ENCODE results near the gene KRTAP10-12. TPM values are rescaled to one million over a fixed set of nuclear protein-coding genes. Genes with fewer than 3 reads are reported as not detected.
A peak's percentile ranks its signal among the peaks of the same experiment; 100 is the strongest.

The KRTAP10-12 gene
- total RNA-seq, 1 experiment from 2014 or later, result not detected

DNA sequence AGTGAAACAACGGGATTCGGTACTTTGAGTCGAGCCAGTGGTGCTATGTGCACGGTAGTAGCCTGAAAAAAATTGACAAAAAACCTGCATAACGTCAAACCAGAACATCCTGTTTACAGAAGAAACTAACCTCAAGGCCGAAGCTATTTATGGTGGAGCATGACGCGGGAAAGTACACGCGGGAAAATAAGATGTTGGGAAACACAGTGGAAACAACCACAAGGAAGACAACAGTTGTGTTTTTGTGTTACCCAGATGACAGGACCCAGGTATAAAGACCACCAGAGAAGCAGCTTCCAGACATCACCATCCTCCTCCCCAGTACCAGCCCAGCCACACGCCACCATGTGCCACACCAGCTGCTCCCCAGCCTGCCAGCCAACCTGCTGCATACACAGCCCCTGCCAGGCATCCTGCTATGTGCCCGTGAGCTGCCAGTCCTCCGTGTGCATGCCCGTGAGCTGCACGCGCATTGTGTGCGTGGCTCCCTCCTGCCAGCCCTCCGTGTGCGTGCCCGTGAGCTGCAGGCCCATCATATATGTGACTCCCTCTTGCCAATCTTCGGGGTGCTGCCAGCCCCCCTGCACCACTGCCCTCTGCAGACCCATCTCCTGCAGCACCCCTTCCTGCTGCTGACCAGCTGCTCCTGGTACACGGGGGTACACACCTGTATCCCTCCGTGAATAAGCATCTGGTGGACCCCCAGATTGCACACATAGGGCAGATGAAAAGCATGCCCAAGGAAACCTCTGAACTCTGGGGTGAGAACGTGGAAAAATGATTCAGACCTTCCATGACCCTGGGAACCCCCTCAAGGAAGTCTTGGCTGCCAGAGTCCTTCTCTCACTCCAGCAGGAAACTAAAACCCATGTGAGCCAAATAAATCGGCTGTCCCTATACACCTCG lies 39.1 kb upstream of the KRTAP10-12 start, which contains the start of gene KRTAP12-3:
TSS of gene KRTAP12-3 (plus strand) at position 298 of the 906 bp plus-strand sequence. CDS start at position 346, 48 bp downstream.
- H3K27me3 Mint-ChIP-seq (ENCODE audit: low read depth), result peaks cover 8% of the 10 kb centered on the region
- TF ChIP-seq NFE2L1 (CRISPR knock-in tag; IDR thresholded peaks at IDR 0.05) (no peak), CBFB (CRISPR knock-in tag; IDR thresholded peaks at IDR 0.05; ENCODE audit: low read depth) (no peak), ETV6 (CRISPR knock-in tag; IDR thresholded peaks at IDR 0.05) (no peak)
- TF ChIP-seq, protein P1, sequence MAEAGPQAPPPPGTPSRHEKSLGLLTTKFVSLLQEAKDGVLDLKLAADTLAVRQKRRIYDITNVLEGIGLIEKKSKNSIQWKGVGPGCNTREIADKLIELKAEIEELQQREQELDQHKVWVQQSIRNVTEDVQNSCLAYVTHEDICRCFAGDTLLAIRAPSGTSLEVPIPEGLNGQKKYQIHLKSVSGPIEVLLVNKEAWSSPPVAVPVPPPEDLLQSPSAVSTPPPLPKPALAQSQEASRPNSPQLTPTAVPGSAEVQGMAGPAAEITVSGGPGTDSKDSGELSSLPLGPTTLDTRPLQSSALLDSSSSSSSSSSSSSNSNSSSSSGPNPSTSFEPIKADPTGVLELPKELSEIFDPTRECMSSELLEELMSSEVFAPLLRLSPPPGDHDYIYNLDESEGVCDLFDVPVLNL (CRISPR knock-in tag; IDR thresholded peaks at IDR 0.05; ENCODE audit: borderline replicate concordance, low read depth), result no peak
- no peak within 1 kb of the TSS for H3K4me3 Mint-ChIP-seq
- peaks cover 23% of the 10 kb centered on the region for H3K36me3 Mint-ChIP-seq
- no peak for DNase-seq (ENCODE audit: low spot score)
- ChIA-PET CTCF (no interaction called here), POLR2A (no interaction called here)
- H3K27ac Mint-ChIP-seq, result peak within 1 kb of the TSS; percentile 69
- H3K4me1 Mint-ChIP-seq, result peaks cover 39% of the 10 kb centered on the region
- no peak for ATAC-seq
- H3K9me3 Mint-ChIP-seq, result peaks cover 22% of the 10 kb centered on the region

DNA sequence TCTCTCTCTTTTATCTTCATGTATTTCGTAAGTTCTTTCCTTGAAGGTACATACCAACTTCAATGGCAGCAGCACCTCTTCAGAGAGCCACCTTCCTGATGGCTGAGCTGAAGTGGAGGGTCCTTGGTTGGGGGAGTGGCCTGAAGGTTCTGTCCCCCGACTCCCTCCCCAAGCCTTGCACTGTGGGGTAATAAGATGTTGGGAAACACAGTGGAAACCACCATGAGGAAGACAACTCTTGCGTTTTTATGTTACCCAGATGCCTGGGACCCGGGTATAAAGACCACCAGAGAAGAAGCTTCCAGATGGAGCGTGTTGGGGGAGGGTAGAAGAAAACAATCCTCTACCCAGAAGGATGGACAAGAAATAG lies 38.4 kb upstream of the KRTAP10-12 start:
- CTCF ChIA-PET, result no interaction called here
- DNase-seq (ENCODE audit: low spot score), result no peak

More for the DNA sequence above, 38.4 kb upstream of the KRTAP10-12 start:
- Mint-ChIP-seq H3K4me3 (no peak overlapping the region), H3K4me1 (peaks cover 39% of the 10 kb centered on the region), H3K27ac (peak overlapping the region; percentile 69), H3K36me3 (peaks cover 20% of the 10 kb centered on the region), H3K27me3 (ENCODE audit: low read depth) (peaks cover 4% of the 10 kb centered on the region; the same call in 1 of the 2 replicates), H3K9me3 (peaks cover 18% of the 10 kb centered on the region)
- no peak for ATAC-seq
- TF ChIP-seq, protein P2, sequence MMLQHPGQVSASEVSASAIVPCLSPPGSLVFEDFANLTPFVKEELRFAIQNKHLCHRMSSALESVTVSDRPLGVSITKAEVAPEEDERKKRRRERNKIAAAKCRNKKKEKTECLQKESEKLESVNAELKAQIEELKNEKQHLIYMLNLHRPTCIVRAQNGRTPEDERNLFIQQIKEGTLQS (CRISPR knock-in tag; conservative IDR thresholded peaks at IDR 0.05), result no peak
- TF ChIP-seq PRRX2 (CRISPR knock-in tag; IDR thresholded peaks at IDR 0.05), result no peak
- TF ChIP-seq, protein P3, sequence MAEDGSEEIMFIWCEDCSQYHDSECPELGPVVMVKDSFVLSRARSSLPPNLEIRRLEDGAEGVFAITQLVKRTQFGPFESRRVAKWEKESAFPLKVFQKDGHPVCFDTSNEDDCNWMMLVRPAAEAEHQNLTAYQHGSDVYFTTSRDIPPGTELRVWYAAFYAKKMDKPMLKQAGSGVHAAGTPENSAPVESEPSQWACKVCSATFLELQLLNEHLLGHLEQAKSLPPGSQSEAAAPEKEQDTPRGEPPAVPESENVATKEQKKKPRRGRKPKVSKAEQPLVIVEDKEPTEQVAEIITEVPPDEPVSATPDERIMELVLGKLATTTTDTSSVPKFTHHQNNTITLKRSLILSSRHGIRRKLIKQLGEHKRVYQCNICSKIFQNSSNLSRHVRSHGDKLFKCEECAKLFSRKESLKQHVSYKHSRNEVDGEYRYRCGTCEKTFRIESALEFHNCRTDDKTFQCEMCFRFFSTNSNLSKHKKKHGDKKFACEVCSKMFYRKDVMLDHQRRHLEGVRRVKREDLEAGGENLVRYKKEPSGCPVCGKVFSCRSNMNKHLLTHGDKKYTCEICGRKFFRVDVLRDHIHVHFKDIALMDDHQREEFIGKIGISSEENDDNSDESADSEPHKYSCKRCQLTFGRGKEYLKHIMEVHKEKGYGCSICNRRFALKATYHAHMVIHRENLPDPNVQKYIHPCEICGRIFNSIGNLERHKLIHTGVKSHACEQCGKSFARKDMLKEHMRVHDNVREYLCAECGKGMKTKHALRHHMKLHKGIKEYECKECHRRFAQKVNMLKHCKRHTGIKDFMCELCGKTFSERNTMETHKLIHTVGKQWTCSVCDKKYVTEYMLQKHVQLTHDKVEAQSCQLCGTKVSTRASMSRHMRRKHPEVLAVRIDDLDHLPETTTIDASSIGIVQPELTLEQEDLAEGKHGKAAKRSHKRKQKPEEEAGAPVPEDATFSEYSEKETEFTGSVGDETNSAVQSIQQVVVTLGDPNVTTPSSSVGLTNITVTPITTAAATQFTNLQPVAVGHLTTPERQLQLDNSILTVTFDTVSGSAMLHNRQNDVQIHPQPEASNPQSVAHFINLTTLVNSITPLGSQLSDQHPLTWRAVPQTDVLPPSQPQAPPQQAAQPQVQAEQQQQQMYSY (CRISPR knock-in tag; IDR thresholded peaks at IDR 0.05), result no peak
- TF ChIP-seq, protein P4, sequence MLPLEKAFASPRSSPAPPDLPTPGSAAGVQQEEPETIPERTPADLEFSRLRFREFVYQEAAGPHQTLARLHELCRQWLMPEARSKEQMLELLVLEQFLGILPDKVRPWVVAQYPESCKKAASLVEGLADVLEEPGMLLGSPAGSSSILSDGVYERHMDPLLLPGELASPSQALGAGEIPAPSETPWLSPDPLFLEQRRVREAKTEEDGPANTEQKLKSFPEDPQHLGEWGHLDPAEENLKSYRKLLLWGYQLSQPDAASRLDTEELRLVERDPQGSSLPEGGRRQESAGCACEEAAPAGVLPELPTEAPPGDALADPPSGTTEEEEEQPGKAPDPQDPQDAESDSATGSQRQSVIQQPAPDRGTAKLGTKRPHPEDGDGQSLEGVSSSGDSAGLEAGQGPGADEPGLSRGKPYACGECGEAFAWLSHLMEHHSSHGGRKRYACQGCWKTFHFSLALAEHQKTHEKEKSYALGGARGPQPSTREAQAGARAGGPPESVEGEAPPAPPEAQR (CRISPR knock-in tag; IDR thresholded peaks at IDR 0.05), result no peak
- TF ChIP-seq ZNF263 (CRISPR knock-in tag; IDR thresholded peaks at IDR 0.05; ENCODE audit: low read depth), result no peak
- no peak for TF ChIP-seq HMGA2 (CRISPR knock-in tag; IDR thresholded peaks at IDR 0.05)
- TF ChIP-seq, protein P5, sequence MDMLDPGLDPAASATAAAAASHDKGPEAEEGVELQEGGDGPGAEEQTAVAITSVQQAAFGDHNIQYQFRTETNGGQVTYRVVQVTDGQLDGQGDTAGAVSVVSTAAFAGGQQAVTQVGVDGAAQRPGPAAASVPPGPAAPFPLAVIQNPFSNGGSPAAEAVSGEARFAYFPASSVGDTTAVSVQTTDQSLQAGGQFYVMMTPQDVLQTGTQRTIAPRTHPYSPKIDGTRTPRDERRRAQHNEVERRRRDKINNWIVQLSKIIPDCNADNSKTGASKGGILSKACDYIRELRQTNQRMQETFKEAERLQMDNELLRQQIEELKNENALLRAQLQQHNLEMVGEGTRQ (CRISPR knock-in tag; IDR thresholded peaks at IDR 0.05), result no peak
- no peak for TF ChIP-seq ESRRA (CRISPR knock-in tag; IDR thresholded peaks at IDR 0.05; ENCODE audit: borderline replicate concordance)
- no peak for TF ChIP-seq ZBTB21 (CRISPR knock-in tag; IDR thresholded peaks at IDR 0.05; ENCODE audit: borderline replicate concordance)
- TF ChIP-seq, protein P1 (CRISPR knock-in tag; IDR thresholded peaks at IDR 0.05; ENCODE audit: borderline replicate concordance, low read depth), result no peak
- TF ChIP-seq ZNF423 (CRISPR knock-in tag; IDR thresholded peaks at IDR 0.05), result no peak
- no peak for TF ChIP-seq ETV6 (CRISPR knock-in tag; IDR thresholded peaks at IDR 0.05)
- TF ChIP-seq, protein P6, sequence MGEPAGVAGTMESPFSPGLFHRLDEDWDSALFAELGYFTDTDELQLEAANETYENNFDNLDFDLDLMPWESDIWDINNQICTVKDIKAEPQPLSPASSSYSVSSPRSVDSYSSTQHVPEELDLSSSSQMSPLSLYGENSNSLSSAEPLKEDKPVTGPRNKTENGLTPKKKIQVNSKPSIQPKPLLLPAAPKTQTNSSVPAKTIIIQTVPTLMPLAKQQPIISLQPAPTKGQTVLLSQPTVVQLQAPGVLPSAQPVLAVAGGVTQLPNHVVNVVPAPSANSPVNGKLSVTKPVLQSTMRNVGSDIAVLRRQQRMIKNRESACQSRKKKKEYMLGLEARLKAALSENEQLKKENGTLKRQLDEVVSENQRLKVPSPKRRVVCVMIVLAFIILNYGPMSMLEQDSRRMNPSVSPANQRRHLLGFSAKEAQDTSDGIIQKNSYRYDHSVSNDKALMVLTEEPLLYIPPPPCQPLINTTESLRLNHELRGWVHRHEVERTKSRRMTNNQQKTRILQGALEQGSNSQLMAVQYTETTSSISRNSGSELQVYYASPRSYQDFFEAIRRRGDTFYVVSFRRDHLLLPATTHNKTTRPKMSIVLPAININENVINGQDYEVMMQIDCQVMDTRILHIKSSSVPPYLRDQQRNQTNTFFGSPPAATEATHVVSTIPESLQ (CRISPR knock-in tag; IDR thresholded peaks at IDR 0.05), result no peak
- TF ChIP-seq NR2C2 (CRISPR knock-in tag; IDR thresholded peaks at IDR 0.05), result no peak
- TF ChIP-seq FOXJ3 (CRISPR knock-in tag; IDR thresholded peaks at IDR 0.05; ENCODE audit: borderline replicate concordance), result no peak
- TF ChIP-seq SMAD4 (CRISPR knock-in tag; IDR thresholded peaks at IDR 0.05), result no peak
- TF ChIP-seq, protein P7, sequence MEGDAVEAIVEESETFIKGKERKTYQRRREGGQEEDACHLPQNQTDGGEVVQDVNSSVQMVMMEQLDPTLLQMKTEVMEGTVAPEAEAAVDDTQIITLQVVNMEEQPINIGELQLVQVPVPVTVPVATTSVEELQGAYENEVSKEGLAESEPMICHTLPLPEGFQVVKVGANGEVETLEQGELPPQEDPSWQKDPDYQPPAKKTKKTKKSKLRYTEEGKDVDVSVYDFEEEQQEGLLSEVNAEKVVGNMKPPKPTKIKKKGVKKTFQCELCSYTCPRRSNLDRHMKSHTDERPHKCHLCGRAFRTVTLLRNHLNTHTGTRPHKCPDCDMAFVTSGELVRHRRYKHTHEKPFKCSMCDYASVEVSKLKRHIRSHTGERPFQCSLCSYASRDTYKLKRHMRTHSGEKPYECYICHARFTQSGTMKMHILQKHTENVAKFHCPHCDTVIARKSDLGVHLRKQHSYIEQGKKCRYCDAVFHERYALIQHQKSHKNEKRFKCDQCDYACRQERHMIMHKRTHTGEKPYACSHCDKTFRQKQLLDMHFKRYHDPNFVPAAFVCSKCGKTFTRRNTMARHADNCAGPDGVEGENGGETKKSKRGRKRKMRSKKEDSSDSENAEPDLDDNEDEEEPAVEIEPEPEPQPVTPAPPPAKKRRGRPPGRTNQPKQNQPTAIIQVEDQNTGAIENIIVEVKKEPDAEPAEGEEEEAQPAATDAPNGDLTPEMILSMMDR (IDR thresholded peaks at IDR 0.05), result no peak
- POLR2A ChIA-PET, result no interaction called here
